Measurements from ENCODE around the gene OPN1MW3.
"Not testable (repeated sequence)": the region's sequence is repeated elsewhere in the genome, so short reads cannot be mapped to it uniquely, and the experiment has no call there.

Gene OPN1MW3

DNA sequence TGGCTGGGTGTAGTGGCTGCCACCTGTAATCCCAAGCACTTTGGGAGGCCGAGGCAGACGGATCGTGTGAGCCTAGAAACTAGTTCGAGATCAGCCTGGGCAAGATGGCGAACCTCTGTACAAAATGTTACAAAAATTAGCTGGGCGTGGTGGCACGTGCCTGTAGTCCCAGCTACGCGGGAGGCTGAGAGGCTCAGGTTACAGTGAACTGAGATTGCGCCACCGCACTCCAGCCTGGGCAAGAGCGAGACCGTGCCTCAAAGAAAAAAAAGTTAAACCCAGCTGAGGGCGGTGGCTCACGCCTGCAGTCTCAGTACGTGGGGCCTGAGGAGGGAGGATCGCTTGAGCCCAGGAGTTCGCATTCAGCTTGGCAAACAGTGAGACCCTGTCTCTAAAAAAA lies 39.3 kb downstream of the OPN1MW3 start:
- no peak for DNase-seq

DNA sequence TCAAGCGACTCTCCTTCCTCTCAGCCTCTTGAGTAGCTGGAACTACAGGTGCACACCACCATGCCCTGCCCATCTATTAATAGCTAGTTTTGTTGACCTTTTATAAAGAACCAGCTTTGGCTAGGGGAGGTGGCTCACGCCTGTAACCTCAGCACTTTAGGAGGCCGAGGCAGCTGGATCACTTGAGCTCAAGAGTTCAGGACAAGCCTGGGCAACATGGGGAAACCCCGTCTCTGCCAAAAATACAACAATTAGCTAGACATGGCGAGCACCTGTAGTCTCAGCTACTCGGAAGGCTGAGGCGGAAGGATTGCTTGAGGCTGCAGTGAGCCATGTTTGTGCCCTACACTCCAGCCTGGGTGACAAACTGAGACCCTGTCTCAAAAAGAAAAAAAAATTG lies 40.9 kb downstream of the OPN1MW3 start:
- no peak for DNase-seq

DNA sequence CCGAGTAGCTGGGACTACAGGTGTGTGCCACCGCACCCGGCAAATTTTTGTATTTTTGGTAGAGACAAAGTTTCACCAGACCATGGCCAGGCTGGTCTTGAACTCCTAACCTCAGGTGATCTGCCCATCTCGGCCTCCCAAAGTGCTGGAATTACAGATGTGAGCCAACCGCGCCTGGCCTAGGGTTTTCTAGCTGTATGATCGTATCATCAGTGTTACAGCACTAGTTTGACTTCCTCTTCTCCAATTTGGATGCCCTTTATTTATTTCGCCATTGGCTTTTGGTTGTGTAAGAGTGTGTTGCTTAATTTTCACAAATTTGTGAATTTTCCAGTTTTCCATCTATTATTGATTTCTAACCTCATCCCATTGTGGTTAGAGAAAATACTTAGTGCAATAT lies 43.4 kb downstream of the OPN1MW3 start:
- no peak for DNase-seq

- DNase-seq, result not testable (repeated sequence)
Observed at GRCh38 chrX:154302998-154303397, 45.6 kb downstream of the OPN1MW3 start.

- no peak for DNase-seq
Observed at GRCh38 chrX:154303476-154303875, 46.1 kb downstream of the OPN1MW3 start.

GRCh38 chrX:154304846-154305245 lies 47.5 kb downstream of the OPN1MW3 start:
- DNase-seq, result no peak

GRCh38 chrX:154305541-154306205 lies 48.3 kb downstream of the OPN1MW3 start:
- no peak for DNase-seq

DNA sequence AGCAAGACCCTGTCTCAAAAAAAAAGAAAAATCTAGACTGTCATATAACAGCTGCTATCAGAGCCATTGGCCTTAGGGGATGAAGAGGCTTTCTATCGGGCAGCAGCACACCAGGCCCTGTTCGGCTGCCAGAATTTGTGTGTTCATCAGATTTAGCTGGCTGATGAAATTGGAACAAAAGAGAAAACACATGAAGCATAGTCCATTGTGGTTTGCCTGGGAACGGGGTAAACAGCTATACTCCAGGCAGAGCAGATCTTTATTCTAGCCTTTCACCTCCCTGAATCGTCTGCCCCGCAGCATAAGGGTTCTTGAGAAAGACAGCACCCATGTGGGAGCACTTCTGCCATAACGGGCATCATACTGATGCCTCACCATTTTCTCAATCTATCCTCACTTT lies 49.8 kb downstream of the OPN1MW3 start:
- DNase-seq, result no peak

- DNase-seq, result peak; percentile 74
Observed at GRCh38 chrX:154308108-154308946, 50.9 kb downstream of the OPN1MW3 start.

GRCh38 chrX:154309041-154309775 lies 51.8 kb downstream of the OPN1MW3 start:
- no peak for DNase-seq

DNA sequence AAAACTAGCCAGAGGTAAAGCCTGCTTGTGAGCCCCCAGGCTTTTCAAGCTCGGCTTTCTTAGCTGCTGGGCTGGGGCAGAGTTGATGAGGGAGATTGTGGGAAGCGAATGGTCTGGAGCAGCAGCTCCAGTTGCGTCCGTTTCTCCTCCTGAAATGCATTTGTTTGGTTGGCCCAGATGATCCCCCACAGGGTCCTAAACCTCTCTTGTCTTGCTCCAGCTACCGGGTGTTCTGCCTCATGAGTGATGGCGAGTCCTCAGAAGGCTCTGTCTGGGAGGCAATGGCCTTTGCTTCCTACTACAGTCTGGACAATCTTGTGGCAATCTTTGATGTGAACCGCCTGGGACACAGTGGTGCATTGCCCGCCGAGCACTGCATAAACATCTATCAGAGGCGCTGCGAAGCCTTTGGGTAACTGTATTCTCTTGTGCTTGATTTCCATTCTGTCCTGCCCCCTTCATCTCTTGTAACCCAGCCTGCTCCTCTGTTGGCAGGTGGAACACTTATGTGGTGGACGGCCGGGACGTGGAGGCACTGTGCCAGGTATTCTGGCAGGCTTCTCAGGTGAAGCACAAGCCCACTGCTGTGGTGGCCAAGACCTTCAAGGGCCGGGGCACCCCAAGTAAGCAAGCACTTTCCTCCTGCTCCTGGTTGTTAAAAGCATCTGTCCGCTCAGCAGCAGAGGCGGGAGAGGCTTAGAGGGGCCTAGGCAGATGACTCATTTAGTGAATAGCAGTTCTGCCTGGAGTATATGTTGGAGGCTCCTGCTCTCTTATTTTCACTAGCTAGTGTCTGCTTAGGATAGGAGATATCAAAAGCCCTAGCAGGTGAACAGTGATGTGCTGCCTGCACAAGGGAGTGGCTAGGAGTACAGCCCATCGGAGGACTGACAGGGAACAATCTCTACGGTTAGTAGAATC lies 53.5 kb downstream of the OPN1MW3 start:
- DNase-seq, result no peak

DNA sequence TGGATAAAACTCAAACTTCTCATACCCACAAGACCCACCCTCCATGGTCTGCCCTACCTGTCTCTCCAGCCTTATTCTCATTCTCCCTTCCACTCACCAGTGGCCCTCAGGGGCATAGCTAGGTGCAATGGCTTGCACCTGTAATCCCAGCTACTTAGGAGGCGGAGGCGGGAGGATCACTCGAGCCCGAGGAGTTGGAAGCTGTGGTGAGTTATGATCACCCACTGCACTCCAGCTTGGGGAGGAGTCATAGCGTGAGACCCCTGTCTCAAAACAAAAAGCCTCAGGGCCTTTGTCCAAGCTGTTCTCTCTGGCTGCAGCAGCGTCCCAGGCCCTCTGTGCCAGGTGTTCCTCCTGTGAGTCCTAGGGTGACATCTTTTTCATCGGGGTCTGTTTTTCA lies 54.7 kb downstream of the OPN1MW3 start:
- DNase-seq, result no peak

GRCh38 chrX:154313147-154313546 lies 55.8 kb downstream of the OPN1MW3 start:
- DNase-seq, result no peak

GRCh38 chrX:154315416-154315815 lies 58.0 kb downstream of the OPN1MW3 start:
- DNase-seq, result no peak

DNA sequence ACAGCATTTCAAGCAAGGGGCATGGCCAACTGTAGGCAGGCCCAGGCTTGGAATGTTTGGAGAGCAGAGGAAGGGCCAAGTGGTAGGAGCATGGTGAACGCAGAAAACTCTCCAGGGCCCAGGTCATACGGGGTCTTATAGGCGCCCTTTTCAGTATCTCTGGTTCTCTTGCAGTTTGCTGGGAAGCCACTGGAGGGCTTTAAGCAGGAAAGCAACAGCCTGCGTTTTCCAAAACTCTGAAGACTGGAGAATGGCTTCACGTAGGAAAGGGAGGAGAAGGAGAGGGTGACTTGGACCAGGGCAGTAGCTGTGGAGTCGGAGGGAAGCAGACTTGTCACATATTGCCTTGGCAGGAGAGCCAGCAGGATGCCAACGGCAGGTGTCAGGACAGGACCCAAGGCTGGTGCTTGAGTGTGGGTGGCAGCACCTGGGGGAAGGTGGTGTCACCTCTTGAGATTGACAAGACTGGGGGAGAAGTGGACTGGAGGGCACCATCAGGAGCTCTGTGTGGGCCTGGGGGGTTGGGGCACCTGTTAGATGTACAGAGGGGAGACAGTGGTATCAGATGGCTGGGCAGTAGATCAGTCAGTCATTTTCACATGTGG lies 60.1 kb downstream of the OPN1MW3 start:
- DNase-seq, result no peak

GRCh38 chrX:154320406-154320805 lies 63.0 kb downstream of the OPN1MW3 start:
- DNase-seq, result no peak

Measured in effector CD4-positive, alpha-beta T cell (primary cell).